IPS-20b (cell line): ENCODE measurements around the gene FARS2.

ENCODE experiments used
- H3K27ac ChIP-seq: one replicate; pipeline ENCODE4 v1.5.1; 2013; ENCODE audit warnings: low read length
- H3K27me3 ChIP-seq: 2 replicates; pipeline ENCODE4 v1.6.1; 2013; ENCODE audit warnings: mild to moderate bottlenecking, low read length, inconsistent platforms; ENCODE audit not compliant: insufficient read depth
- H3K36me3 ChIP-seq: 2 replicates; pipeline ENCODE4 v1.6.1; 2013; ENCODE audit warnings: low read depth, mild to moderate bottlenecking, inconsistent platforms, low read length, moderate library complexity; ENCODE audit not compliant: insufficient read depth
- H3K4me1 ChIP-seq: 2 replicates; pipeline ENCODE4 v1.6.1; 2013; ENCODE audit warnings: mild to moderate bottlenecking, control low read depth, inconsistent platforms, low read length, moderate library complexity; ENCODE audit not compliant: insufficient read depth
- H3K4me3 ChIP-seq: 2 replicates; pipeline ENCODE4 v1.5.1; 2013; ENCODE audit warnings: mild to moderate bottlenecking, low read length, inconsistent platforms
- H3K9ac ChIP-seq: 2 replicates; pipeline ENCODE4 v1.6.1; 2013; ENCODE audit warnings: low read depth, mild to moderate bottlenecking, inconsistent platforms, low read length, moderate library complexity
- H3K9me3 ChIP-seq: 2 replicates; pipeline ENCODE4 v1.6.1; 2013; ENCODE audit warnings: mild to moderate bottlenecking, low read depth, low read length, inconsistent platforms; ENCODE audit not compliant: insufficient read depth

The FARS2 gene

GRCh38 chr6:5517796-5518195 is 256.5 kb downstream of the FARS2 start:
- Histone ChIP-seq H3K27ac (no peak overlapping the region), H3K4me3 (no peak overlapping the region), H3K9me3 (no peaks in the 10 kb centered on the region), H3K36me3 (no peaks in the 10 kb centered on the region), H3K4me1 (no peaks in the 10 kb centered on the region), H3K27me3 (no peaks in the 10 kb centered on the region), H3K9ac (no peak overlapping the region)

GRCh38 chr6:5518936-5519491 is 257.7 kb downstream of the FARS2 start:
- H3K27ac ChIP-seq = no peak overlapping the region
- H3K27me3 ChIP-seq = no peaks in the 10 kb centered on the region
- no peaks in the 10 kb centered on the region for H3K9me3 ChIP-seq
- H3K4me1 ChIP-seq = no peaks in the 10 kb centered on the region
- H3K9ac ChIP-seq = no peak overlapping the region
- no peak overlapping the region for H3K4me3 ChIP-seq
- no peaks in the 10 kb centered on the region for H3K36me3 ChIP-seq

- Histone ChIP-seq H3K9ac (no peak overlapping the region), H3K4me1 (no peaks in the 10 kb centered on the region), H3K27me3 (no peaks in the 10 kb centered on the region), H3K27ac (no peak overlapping the region), H3K4me3 (no peak overlapping the region), H3K36me3 (no peaks in the 10 kb centered on the region), H3K9me3 (no peaks in the 10 kb centered on the region)
These were observed 259.5 kb downstream of the FARS2 start for GRCh38 chr6:5520796-5521195.

- Histone ChIP-seq H3K36me3 (no peaks in the 10 kb centered on the region), H3K4me3 (no peak overlapping the region), H3K9ac (no peak overlapping the region), H3K9me3 (no peaks in the 10 kb centered on the region), H3K27ac (no peak overlapping the region), H3K27me3 (no peaks in the 10 kb centered on the region), H3K4me1 (no peaks in the 10 kb centered on the region)
These were observed 260.0 kb downstream of the FARS2 start for GRCh38 chr6:5521322-5521721.

GRCh38 chr6:5522147-5522546 is 260.8 kb downstream of the FARS2 start:
- Histone ChIP-seq H3K4me1 (no peaks in the 10 kb centered on the region), H3K9ac (no peak overlapping the region), H3K27ac (no peak overlapping the region), H3K9me3 (no peaks in the 10 kb centered on the region), H3K36me3 (no peaks in the 10 kb centered on the region), H3K27me3 (no peaks in the 10 kb centered on the region), H3K4me3 (no peak overlapping the region)

GRCh38 chr6:5524110-5524509 is 262.8 kb downstream of the FARS2 start:
- Histone ChIP-seq H3K36me3 (no peaks in the 10 kb centered on the region), H3K27me3 (no peaks in the 10 kb centered on the region), H3K27ac (no peak overlapping the region), H3K4me3 (no peak overlapping the region), H3K4me1 (no peaks in the 10 kb centered on the region), H3K9me3 (no peaks in the 10 kb centered on the region), H3K9ac (no peak overlapping the region)

- no peak overlapping the region for H3K27ac ChIP-seq
- no peaks in the 10 kb centered on the region for H3K9me3 ChIP-seq
- H3K4me3 ChIP-seq = no peak overlapping the region
- no peaks in the 10 kb centered on the region for H3K36me3 ChIP-seq
- H3K9ac ChIP-seq = no peak overlapping the region
- no peaks in the 10 kb centered on the region for H3K27me3 ChIP-seq
- H3K4me1 ChIP-seq = peaks cover 8% of the 10 kb centered on the region; the same call in 1 of the 2 replicates
These were observed 263.9 kb downstream of the FARS2 start for GRCh38 chr6:5525209-5525608.

GRCh38 chr6:5529015-5529414 is 267.7 kb downstream of the FARS2 start:
- Histone ChIP-seq H3K36me3 (no peaks in the 10 kb centered on the region), H3K27ac (no peak overlapping the region), H3K9ac (no peak overlapping the region), H3K4me3 (no peak overlapping the region), H3K9me3 (no peaks in the 10 kb centered on the region), H3K4me1 (peaks cover 9% of the 10 kb centered on the region; the same call in 1 of the 2 replicates), H3K27me3 (no peaks in the 10 kb centered on the region)

- peaks cover 9% of the 10 kb centered on the region; the same call in 1 of the 2 replicates for H3K4me1 ChIP-seq
- H3K9me3 ChIP-seq = no peaks in the 10 kb centered on the region
- no peak overlapping the region for H3K4me3 ChIP-seq
- H3K27me3 ChIP-seq = no peaks in the 10 kb centered on the region
- H3K36me3 ChIP-seq = no peaks in the 10 kb centered on the region
- no peak overlapping the region for H3K27ac ChIP-seq
- no peak overlapping the region for H3K9ac ChIP-seq
These were observed 268.4 kb downstream of the FARS2 start for GRCh38 chr6:5529733-5530132.

GRCh38 chr6:5531161-5531560 is 269.8 kb downstream of the FARS2 start:
- Histone ChIP-seq H3K4me3 (no peak overlapping the region), H3K9ac (no peak overlapping the region), H3K27ac (no peak overlapping the region), H3K36me3 (no peaks in the 10 kb centered on the region), H3K9me3 (no peaks in the 10 kb centered on the region), H3K27me3 (no peaks in the 10 kb centered on the region), H3K4me1 (peaks cover 9% of the 10 kb centered on the region; the same call in 1 of the 2 replicates)

GRCh38 chr6:5531853-5532375 is 270.6 kb downstream of the FARS2 start:
- H3K4me3 ChIP-seq = no peak overlapping the region
- peaks cover 9% of the 10 kb centered on the region; the same call in 1 of the 2 replicates for H3K4me1 ChIP-seq
- H3K9ac ChIP-seq = no peak overlapping the region
- H3K36me3 ChIP-seq = no peaks in the 10 kb centered on the region
- H3K27me3 ChIP-seq = no peaks in the 10 kb centered on the region
- no peak overlapping the region for H3K27ac ChIP-seq
- H3K9me3 ChIP-seq = no peaks in the 10 kb centered on the region

GRCh38 chr6:5532941-5533340 is 271.6 kb downstream of the FARS2 start:
- no peaks in the 10 kb centered on the region for H3K27me3 ChIP-seq
- H3K4me1 ChIP-seq = peaks cover 9% of the 10 kb centered on the region; the same call in 1 of the 2 replicates
- H3K9ac ChIP-seq = no peak overlapping the region
- H3K4me3 ChIP-seq = no peak overlapping the region
- H3K27ac ChIP-seq = no peak overlapping the region
- H3K9me3 ChIP-seq = no peaks in the 10 kb centered on the region
- no peaks in the 10 kb centered on the region for H3K36me3 ChIP-seq
